Activated T-cell treated with anti-CD3 and anti-CD28 coated beads for 48 hours (primary cell): ENCODE data around the gene KIF1C.
"Not testable (repeated sequence)": the region's sequence is repeated elsewhere in the genome, so short reads cannot be mapped to it uniquely, and the experiment has no call there.

Experiments
- DNase-seq: peaks from one replicate; pipeline ENCODE4 v3.0.0-alpha.2; 2020; ENCODE audit warnings: low read depth

KIF1C gene

GRCh38 chr17:5002121-5002788 is 4.5 kb downstream of the KIF1C start:
- no peak for DNase-seq

DNA sequence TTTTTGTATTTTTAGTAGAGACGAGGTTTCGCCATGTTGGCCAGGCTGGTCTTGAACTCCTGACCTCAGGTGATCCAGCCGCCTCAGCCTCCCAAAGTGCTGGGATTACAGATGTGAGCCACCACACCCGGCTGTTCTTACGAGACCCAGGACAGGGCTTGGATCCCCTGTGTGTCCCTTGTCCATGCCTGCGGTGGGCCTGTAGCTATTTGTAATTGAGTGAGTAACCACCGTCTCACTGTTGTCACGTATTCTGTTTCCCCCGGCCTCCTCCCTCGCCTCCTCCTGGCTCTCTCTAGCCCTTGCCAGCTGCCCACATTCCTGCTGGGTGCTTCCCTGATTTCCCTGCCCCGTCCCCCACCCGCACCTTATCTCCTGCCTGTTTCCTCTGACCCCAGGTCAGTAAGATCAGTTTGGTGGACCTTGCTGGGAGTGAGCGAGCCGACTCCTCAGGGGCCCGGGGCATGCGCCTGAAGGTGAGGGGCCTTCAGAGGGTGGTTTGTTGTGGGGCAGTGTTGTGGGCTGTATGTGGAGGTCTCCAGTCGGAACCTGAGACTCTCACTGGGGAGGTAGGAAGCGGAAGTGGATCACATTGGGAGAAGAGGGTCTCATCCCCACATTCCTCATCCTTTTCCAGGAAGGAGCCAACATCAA is 5.6 kb downstream of the KIF1C start:
- DNase-seq = no peak

DNA sequence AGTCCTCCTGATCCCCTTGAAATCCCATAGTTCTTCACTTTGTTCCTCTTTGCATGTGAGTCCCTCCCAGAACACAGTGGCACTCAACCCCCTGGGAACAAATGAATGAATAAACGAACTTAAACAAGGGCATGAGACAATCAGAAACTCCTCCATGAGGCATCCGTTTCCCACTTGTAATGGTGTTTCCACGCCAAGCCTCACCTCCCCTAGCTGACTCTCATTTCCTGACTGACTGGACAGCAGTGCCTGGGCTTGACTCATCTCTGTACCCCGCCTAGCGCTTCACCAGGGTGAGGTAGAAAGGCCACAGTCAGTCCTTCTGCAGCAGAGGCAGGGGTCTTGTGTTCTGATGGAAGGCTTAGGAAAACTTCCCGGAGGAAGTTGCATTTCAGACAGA is 14.2 kb downstream of the KIF1C start:
- peak; percentile 32 for DNase-seq

DNA sequence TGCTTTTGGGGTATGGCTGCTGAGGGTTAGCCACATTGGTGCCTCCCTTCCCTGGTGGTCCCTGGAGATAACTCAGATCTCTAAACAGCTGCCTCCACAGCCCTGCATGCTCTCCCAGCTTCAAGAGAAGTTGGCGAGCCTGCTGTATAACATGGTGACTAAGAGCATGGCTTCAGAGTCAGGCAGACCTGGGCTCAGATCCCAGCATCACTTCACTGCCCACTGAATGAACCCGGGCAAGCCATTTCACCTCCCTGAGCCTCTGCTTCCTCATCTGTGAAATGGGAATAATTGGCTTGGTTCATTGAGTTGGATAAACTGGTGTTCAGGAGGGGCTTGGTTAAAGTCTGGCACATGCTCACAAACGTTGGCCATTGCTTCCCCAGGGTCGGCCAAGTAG is 16.6 kb downstream of the KIF1C start:
- no peak for DNase-seq

DNA sequence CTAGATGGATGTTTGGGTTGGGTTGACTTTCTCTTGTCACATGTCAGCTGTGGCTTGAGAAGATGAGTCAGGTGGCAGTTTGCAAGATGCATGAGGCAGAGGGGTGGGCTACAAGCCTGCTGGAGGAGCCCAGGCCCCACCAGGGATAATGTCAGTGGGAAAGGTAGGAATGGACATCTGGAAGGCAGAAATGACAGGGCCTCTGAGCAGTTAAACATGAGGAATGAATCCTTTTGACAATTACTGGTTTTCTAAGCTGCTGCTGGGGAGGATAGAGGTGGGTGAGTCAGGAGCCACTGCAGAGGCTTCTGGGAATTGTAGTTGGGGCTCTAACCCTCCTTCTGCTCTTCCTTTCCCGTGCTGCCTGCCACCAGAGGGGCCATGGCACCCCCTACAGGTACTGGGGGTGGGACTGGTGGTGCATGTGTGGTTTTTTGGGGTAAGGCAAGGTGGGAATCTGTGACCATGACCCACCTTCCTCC is 21.8 kb downstream of the KIF1C start:
- peak; percentile 31 for DNase-seq

DNA sequence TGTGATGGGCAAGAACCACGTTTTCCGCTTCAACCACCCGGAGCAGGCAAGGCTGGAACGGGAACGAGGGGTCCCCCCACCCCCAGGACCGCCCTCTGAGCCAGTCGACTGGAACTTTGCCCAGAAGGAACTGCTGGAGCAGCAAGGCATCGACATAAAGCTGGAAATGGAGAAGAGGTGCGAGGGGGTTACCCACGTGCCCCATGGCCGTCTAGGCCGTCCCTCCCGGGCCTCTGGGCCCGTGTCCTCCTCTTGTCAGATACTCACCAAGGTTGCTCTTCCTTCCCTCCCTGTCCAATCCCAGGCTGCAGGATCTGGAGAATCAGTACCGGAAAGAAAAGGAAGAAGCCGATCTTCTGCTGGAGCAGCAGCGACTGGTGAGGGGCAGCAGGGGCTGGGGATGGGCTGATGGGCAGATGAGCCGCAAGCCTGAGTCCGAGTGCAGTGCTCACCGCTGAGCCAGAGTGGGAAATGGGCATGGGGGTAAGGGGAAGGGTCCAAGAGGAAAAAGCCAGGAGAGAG is 22.8 kb downstream of the KIF1C start:
- no peak for DNase-seq

GRCh38 chr17:5022171-5022711 is 24.5 kb downstream of the KIF1C start:
- DNase-seq = no peak

- no peak for DNase-seq
Measured at GRCh38 chr17:5023588-5024147, 25.9 kb downstream of the KIF1C start.

GRCh38 chr17:5024604-5025003 is 26.9 kb downstream of the KIF1C start:
- no peak for DNase-seq

GRCh38 chr17:5027299-5027698 is 29.5 kb downstream of the KIF1C start:
- no peak for DNase-seq

GRCh38 chr17:5027916-5028315 is 30.2 kb downstream of the KIF1C start:
- no peak for DNase-seq

- DNase-seq = not testable (repeated sequence)
Measured at GRCh38 chr17:5030168-5030567, 32.4 kb downstream of the KIF1C start.

- peak; percentile 78 for DNase-seq
Measured at GRCh38 chr17:5031365-5032082, 33.8 kb downstream of the KIF1C start.

DNA sequence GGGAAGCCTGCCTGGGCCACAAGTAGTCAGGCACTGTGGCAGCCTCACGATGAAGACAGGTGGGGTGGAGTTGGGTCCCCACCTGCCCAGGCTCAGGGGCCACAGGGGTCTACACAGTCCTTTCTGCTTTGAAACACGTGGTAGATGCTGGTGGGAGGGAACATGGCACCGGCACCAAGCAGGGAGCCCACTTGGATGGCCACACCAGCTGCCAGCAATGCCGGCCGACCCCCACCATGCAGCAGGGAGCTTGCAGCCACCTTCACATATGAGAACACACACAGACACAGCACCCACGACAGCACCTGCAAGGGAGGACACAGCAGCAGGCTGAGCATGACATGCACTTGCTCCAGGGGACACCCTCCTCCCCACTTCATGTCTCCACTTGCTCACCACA is 35.1 kb downstream of the KIF1C start:
- no peak for DNase-seq

DNA sequence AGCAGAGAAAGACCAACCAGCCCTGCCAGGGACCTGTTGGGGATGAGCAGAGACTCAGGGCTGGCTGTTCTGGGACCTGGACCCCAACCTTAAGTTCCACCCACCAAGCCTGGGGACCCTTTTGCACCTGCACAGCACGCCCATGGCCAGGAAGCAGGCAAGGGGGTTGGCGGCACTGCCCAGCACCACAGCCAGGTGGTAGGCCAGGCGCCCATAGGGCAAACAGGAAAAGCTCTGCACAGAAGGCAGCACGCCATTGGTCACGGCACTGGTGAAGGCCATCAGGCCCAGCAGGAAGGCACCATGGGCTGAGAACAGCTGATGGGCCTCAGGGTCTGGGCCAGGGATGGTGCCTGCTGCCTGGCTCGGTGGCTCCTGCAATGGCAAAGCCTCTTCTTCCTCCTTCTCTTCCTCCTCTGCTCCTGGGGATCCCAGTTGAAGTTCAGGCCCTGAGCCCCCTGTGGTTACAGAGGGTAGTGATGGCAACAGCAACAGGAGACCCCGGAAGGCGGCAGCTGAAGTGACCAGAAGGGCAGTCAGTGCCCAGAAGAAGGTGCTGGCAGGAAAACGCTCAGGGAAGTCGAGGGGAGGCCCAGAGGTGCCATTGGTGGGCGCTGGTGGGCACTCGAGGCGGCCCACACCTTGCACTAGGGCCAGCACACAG is 35.7 kb downstream of the KIF1C start:
- DNase-seq = no peak

GRCh38 chr17:5034063-5034462 is 36.3 kb downstream of the KIF1C start:
- no peak for DNase-seq

- DNase-seq = no peak
Measured at GRCh38 chr17:5034651-5035050, 36.9 kb downstream of the KIF1C start.

DNA sequence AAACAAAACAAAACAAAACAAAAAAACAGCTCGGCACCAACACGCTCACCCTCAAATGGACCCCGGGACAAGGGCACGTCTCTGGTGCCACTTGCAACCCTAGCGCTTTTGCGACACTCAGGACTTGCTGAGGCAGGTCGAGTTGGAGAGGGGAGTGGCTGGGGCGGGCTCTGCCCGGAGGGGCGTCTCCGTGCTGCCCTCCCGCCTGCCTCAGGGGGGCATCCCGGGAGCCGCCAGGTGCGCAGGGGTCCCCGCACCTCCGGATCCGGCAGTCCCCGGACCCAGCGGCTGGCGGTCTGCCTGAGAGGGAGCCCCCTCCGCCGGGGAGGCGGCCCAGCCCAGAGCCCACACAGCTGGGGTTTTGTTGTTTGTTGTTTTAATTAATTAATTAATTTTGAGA is 37.6 kb downstream of the KIF1C start, which contains the start of gene SLC52A1:
Gene SLC52A1 (minus strand): TSS at position 112 of the 400 bp plus-strand sequence. CDS start 820 bp downstream, outside the sequence.
- DNase-seq = no peak

DNA sequence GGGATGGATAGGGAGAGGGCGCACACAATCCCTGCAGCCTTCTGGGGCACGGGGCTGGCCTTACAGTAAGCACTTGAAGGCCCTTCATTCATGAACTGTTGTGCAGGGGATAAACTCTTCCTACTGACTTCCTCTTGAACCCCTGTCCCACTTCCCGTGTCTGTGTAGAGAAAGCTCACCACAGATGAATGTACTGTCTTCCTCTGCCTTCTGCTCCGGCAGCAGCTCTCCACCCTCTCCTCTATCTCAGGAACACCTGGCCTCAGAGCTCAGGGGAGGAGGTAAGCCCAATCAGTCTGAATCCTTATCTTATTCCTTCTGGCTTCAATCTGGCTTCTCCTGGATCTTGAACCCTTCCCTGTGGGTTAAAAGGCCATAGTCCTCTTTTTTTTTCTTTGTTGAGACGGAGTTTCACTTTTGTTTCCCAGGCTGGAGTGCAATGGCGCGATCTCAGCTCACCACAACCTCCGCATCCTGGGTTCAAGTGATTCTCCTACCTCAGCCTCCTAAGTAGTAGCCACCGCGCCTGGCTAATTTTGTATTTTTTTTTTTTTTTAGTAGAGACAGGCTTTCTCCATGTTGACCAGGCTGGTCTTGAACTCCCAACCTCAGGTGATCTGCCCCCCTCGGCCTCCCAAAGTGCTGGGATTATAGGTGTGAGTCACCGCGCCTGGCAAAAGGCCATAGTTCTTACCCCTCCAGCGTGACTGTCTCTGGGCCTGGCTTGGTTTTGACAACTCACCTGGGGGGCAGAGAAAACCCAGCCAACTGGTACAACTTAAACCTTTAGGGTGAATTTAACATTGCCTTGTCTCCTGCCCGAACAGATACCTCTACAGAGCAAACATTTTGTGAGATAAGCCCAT is 44.6 kb downstream of the KIF1C start:
- DNase-seq = no peak

DNA sequence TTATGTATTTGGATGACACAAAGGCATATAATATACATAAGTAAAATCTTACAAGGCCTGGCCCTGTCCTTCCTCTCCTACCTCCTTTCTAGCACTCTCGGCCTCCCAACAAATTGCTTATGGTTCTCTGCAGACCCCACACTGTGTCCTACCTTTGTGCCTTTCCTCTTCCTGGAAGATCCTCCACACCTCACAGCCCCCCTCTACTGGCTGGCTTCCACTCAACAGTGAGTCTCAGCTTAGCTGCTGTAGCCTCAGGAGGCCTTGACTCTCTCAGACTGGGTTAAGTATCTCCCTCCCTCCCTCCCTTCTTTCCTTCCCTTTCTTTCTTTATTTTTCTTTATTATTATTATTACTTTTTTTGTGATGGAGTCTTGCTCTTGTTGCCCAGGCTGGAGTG is 45.8 kb downstream of the KIF1C start:
- no peak for DNase-seq

- DNase-seq = no peak
Measured at GRCh38 chr17:5044630-5045029, 46.9 kb downstream of the KIF1C start.
